SK-N-MC (cell line): Measurements from ENCODE around the gene ATXN7L1.

Experiments
- DNase-seq: peaks from one replicate; pipeline ENCODE4 v3.0.0-alpha.2; 2011; ENCODE audit warnings: low read depth, low spot score
- H3K27ac ChIP-seq: fragments of 200-600 bp; sonication (generic); 2 replicates; pipeline ENCODE4 v1.5.1; 2016; ENCODE audit warnings: mixed run types
- H3K36me3 ChIP-seq: fragments of 200-600 bp; sonication (generic); 2 replicates; pipeline ENCODE4 v1.6.1; 2017; ENCODE audit warnings: antibody characterized with exemption, low read length, mixed read lengths; ENCODE audit not compliant: insufficient read depth
- H3K4me3 ChIP-seq: fragments of 200-600 bp; sonication (generic); 2 replicates; pipeline ENCODE4 v1.5.1; 2016
- H3K9ac ChIP-seq: fragments of 200-600 bp; sonication (generic); 2 replicates; pipeline ENCODE4 v1.8.0; 2017; ENCODE audit warnings: mixed run types, mixed read lengths; ENCODE audit not compliant: insufficient read length
- H3K9me3 ChIP-seq: fragments of 200-600 bp; sonication (generic); 2 replicates; pipeline ENCODE4 v1.6.1; 2017; ENCODE audit warnings: low read depth, mild to moderate bottlenecking, antibody characterized with exemption, low read length, moderate library complexity, mixed read lengths
- EZH2 ChIP-seq: fragments of 200-600 bp; sonication (generic); IDR thresholded peaks from one replicate; pipeline ENCODE4 v1.6.1; 2017; ENCODE audit warnings: antibody characterized with exemption
- FOXP2 ChIP-seq: optimal IDR thresholded peaks from 2 replicates; pipeline ENCODE3; 2011; ENCODE audit warnings: mild to moderate bottlenecking, moderate library complexity; ENCODE audit not compliant: insufficient read depth; ENCODE audit errors: extremely low read length, control extremely low read depth
- POLR2AphosphoS5 ChIP-seq: IDR thresholded peaks from 2 replicates; pipeline ENCODE4 v1.6.1; 2012; ENCODE audit warnings: mild to moderate bottlenecking, low read depth, low read length, borderline replicate concordance

Gene ATXN7L1

GRCh38 chr7:105759670-105760550, 116.5 kb downstream of the ATXN7L1 start:
- DNase-seq: peak; percentile 60
- Histone ChIP-seq H3K9ac (no peak overlapping the region), H3K36me3 (no peaks in the 10 kb centered on the region), H3K27ac (peak overlapping the region; percentile 48; the same call in 1 of the 2 replicates), H3K4me3 (no peak overlapping the region), H3K9me3 (no peaks in the 10 kb centered on the region)
- TF ChIP-seq FOXP2: no peak
- TF ChIP-seq POLR2AphosphoS5: no peak
- no peak for TF ChIP-seq EZH2

- Histone ChIP-seq H3K9me3 (no peaks in the 10 kb centered on the region), H3K9ac (no peak overlapping the region), H3K27ac (no peak overlapping the region), H3K4me3 (no peak overlapping the region), H3K36me3 (no peaks in the 10 kb centered on the region)
- no peak for TF ChIP-seq POLR2AphosphoS5
- TF ChIP-seq FOXP2: no peak
- TF ChIP-seq EZH2: no peak
- DNase-seq: no peak
These were observed 120.0 kb downstream of the ATXN7L1 start for GRCh38 chr7:105756367-105756766.

GRCh38 chr7:105752671-105753275, 123.6 kb downstream of the ATXN7L1 start:
- no peaks in the 10 kb centered on the region for H3K36me3 ChIP-seq
- H3K9me3 ChIP-seq: no peaks in the 10 kb centered on the region
- H3K9ac ChIP-seq: no peak overlapping the region
- no peak overlapping the region for H3K4me3 ChIP-seq
- TF ChIP-seq EZH2 (no peak), FOXP2 (no peak), POLR2AphosphoS5 (no peak)
- no peak overlapping the region for H3K27ac ChIP-seq
- DNase-seq: no peak

- no peak for TF ChIP-seq EZH2
- no peak for TF ChIP-seq POLR2AphosphoS5
- no peak for TF ChIP-seq FOXP2
- H3K9ac ChIP-seq: no peak overlapping the region
- H3K27ac ChIP-seq: no peak overlapping the region
- H3K36me3 ChIP-seq: no peaks in the 10 kb centered on the region
- DNase-seq: no peak
- H3K4me3 ChIP-seq: no peak overlapping the region
- no peaks in the 10 kb centered on the region for H3K9me3 ChIP-seq
These were observed 125.3 kb downstream of the ATXN7L1 start for GRCh38 chr7:105751054-105751453.

GRCh38 chr7:105748701-105749100, 127.7 kb downstream of the ATXN7L1 start:
- Histone ChIP-seq H3K36me3 (no peaks in the 10 kb centered on the region), H3K27ac (no peak overlapping the region), H3K4me3 (no peak overlapping the region), H3K9ac (no peak overlapping the region), H3K9me3 (no peaks in the 10 kb centered on the region)
- DNase-seq: no peak
- TF ChIP-seq FOXP2 (no peak), POLR2AphosphoS5 (no peak), EZH2 (no peak)

GRCh38 chr7:105745681-105746330, 130.6 kb downstream of the ATXN7L1 start:
- H3K4me3 ChIP-seq: no peak overlapping the region

GRCh38 chr7:105744258-105744657, 132.1 kb downstream of the ATXN7L1 start:
- H3K27ac ChIP-seq: no peak overlapping the region

More at GRCh38 chr7:105745681-105746330, 130.6 kb downstream of the ATXN7L1 start:
- Histone ChIP-seq H3K27ac (no peak overlapping the region), H3K36me3 (no peaks in the 10 kb centered on the region), H3K9me3 (no peaks in the 10 kb centered on the region), H3K9ac (no peak overlapping the region)
- no peak for DNase-seq
- TF ChIP-seq POLR2AphosphoS5 (no peak), FOXP2 (no peak), EZH2 (no peak)

GRCh38 chr7:105743351-105744090, 132.9 kb downstream of the ATXN7L1 start:
- H3K27ac ChIP-seq: no peak overlapping the region
- H3K36me3 ChIP-seq: no peaks in the 10 kb centered on the region
- no peak for DNase-seq
- no peak overlapping the region for H3K9ac ChIP-seq
- H3K4me3 ChIP-seq: no peak overlapping the region
- H3K9me3 ChIP-seq: no peaks in the 10 kb centered on the region
- TF ChIP-seq POLR2AphosphoS5 (no peak), FOXP2 (no peak), EZH2 (no peak)

More at GRCh38 chr7:105744258-105744657, 132.1 kb downstream of the ATXN7L1 start:
- no peak for TF ChIP-seq FOXP2
- TF ChIP-seq POLR2AphosphoS5: no peak
- no peaks in the 10 kb centered on the region for H3K36me3 ChIP-seq
- H3K9ac ChIP-seq: no peak overlapping the region
- no peak overlapping the region for H3K4me3 ChIP-seq
- no peak for DNase-seq
- no peaks in the 10 kb centered on the region for H3K9me3 ChIP-seq
